ENCODE results near the gene TACC3.

The TACC3 gene

DNA sequence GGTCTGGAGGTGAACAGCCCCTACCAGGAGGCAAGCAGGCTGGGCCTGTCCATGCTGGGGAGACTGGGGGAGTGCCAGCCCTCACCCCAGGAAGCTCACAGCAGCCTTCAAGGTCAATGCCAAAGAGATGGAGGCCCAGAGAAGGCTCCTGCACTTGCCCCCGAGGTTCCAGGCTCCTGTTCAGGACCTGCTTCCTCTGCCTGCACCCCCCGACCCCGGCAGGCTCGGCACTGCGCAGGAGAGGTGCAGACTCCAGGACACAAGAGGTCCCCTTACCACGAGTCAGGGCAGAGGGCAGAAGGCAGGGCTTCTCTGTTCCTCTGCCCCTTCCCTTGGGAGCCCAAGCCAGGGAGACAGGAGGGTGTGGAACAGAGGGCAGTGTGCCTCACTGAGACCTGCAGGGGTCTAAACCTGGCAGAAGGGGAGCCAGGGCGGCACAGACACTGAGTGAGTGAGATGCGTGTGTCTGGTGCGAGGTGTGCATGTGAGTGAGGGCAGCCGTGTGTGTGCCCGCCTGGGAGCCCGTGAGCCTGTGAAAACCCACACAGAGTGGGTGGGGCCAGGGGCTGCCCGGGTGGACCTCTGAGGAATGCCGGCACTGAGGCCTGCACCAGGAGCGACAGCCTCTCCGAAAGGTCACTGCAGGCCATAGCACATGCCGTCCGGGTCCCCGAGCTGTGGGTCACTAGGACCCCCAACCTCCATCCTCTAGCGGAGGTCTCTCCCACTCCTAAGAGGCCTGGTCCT lies 41.1 kb downstream of the TACC3 start:
- TF ChIP-seq, protein P1, sequence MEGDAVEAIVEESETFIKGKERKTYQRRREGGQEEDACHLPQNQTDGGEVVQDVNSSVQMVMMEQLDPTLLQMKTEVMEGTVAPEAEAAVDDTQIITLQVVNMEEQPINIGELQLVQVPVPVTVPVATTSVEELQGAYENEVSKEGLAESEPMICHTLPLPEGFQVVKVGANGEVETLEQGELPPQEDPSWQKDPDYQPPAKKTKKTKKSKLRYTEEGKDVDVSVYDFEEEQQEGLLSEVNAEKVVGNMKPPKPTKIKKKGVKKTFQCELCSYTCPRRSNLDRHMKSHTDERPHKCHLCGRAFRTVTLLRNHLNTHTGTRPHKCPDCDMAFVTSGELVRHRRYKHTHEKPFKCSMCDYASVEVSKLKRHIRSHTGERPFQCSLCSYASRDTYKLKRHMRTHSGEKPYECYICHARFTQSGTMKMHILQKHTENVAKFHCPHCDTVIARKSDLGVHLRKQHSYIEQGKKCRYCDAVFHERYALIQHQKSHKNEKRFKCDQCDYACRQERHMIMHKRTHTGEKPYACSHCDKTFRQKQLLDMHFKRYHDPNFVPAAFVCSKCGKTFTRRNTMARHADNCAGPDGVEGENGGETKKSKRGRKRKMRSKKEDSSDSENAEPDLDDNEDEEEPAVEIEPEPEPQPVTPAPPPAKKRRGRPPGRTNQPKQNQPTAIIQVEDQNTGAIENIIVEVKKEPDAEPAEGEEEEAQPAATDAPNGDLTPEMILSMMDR (IDR thresholded peaks at IDR 0.05; ENCODE audit: extremely low read depth, missing control alignments), result no peak

DNA sequence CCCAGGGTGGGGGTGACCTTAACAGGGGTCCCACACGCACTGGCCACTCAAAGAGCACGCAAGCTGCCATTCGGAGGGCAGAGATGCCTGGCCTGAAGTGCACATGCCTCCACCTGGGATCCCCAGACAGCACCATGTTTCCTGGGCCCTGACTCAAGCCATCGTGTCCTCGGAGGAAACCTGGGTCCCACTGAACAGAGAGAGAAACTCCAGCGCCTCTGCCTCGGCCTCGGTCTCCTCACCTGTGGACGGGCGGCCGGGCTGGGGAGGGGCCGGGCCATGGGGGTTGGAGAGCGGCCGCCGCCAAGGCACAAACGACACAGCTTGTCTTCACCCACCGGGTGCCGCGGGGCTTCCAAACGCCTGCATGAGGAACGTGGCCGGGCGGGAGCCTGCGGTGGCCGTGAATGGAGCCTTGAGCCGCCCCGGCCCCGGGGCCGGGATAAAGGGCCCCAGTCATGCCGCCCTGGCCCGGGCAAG lies 41.8 kb downstream of the TACC3 start:
- TF ChIP-seq, protein P1 (IDR thresholded peaks at IDR 0.05; ENCODE audit: extremely low read depth, missing control alignments), result no peak
- no peak for DNase-seq (ENCODE audit: low spot score)

More for the DNA sequence above, 41.1 kb downstream of the TACC3 start:
- no peak for DNase-seq (ENCODE audit: low spot score)

DNA sequence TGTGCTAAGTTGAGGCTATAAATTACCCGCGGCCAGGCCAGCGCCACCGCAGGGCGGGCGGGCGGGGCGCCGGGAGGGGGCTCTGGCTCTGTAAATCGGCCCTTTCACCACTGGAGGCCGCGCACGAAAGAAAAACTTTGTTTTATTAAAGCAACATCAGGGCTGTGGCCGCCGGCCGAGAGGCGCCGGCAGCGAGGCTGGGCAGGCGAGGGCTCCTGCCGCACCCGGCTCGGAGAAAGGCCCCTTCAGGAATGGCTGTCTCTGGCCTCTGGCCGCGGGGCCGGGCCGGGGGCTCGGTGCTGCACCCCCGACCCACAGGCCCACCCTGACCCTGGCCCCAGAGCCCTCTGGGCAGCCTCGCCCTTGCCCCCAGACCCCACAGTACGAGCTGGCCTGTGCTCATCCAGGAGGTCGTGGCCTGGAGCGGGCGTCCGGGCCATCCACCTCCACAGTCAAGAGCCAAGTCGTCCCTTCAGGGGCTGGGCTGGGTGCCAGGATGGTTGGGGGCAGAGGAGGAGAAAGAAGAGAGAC lies 42.3 kb downstream of the TACC3 start:
- peak; percentile 77 for DNase-seq (ENCODE audit: low spot score)
- TF ChIP-seq, protein P1 (IDR thresholded peaks at IDR 0.05; ENCODE audit: extremely low read depth, missing control alignments), result no peak

DNA sequence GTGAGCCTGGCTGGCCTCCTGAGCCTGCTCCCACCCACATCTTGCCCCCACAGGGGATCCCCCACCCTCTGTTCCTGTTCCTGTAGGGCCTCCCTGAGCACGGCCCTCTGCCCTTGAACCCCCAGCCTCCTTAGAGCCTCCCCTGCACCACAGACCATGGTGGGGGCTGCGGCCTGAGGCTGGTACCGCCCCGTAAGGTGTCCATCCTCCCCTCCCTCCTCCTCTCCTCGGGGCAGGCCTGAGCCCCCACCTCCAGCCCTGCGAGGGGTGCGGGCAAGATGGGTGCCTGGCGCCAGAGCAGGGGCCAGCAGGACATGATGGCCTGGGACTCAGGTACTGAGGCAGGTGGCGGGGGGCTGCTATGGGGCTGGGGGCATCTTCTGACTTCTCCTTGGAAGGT lies 43.3 kb downstream of the TACC3 start:
- no peak for DNase-seq (ENCODE audit: low spot score)
- TF ChIP-seq, protein P1 (IDR thresholded peaks at IDR 0.05; ENCODE audit: extremely low read depth, missing control alignments), result no peak

DNA sequence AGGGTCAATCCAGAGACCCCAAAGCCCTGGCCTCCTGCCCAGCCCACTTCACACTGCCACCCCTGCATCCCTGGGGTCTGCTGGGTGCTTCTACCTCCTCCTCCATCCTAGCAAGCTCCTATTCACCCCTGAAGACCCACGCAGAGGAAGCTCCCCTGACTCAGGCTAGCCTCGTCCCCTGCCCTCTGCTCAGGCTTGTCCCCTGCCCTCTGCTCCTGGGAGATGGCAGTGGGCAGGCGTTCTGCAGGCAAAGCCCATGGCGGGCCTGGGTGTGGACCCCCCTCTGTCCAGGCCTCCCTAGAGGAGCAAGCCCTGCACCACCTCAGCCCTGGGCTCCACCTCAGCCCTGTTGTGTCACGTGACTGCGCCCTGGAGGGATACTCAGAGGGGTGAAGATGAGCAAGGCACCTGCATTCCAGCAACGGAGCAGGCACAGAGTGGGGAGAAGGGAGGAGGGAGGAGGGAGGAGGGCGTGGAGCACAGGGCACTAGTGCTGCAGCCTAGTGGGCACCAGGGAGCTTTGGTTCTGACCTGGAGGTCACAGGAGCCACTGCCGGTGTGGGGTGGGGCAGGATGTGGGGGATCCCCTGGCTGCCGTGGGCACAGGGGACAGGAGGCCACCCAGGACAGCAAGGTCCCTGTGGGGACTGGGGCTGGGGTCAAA lies 44.2 kb downstream of the TACC3 start:
- DNase-seq (ENCODE audit: low spot score), result no peak
- TF ChIP-seq, protein P1 (IDR thresholded peaks at IDR 0.05; ENCODE audit: extremely low read depth, missing control alignments), result no peak

DNA sequence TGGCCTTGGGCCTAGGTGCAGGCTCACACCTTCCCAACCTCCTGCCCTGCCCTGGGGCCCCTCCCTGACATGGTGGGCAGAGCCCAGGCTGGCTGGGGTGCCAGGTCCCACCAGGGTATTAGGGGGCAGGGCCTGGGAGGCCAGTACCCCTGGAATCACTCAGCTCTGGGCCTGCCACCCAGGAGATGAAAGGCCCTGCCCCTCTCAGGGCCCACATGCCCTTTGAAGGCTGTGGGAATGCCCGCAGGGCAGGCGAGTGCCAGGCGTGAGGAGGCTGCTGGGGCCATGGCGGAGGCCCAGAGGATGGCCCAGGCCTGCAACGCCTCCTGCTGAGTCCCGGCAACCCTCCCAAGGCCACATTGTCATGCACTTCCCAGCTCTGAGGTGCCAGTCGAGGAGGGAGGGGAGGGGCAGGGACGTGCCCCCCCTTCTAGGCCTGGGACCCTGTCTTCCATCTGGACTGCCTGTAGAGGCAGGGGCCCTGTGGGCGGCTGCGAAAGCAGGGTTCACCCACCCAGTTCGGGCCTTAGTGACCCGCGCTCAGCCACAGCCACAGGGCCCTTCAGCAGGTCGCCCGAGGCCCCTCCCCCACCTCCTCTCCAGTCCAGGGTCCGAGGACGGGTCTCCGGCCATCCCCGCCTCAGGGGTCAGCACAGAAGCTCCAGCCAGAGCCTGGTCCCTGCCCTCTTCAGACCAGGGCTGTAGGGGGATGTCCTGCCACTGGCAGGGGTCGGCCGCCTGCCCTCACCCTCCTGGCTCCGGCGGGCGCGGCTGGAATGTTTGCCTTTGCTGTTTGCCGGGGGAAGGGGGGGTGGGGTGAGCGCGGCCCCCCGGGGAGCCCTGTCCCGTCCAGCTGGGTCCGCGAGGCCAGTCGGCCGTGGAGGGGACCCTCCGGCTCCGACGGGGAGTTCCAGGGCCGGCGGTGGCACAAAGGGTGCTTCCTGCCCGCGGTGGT lies 45.1 kb downstream of the TACC3 start:
- no peak for DNase-seq (ENCODE audit: low spot score)
- TF ChIP-seq, protein P1 (IDR thresholded peaks at IDR 0.05; ENCODE audit: extremely low read depth, missing control alignments), result no peak
